ENCODE data around the gene MARVELD1.

DNA sequence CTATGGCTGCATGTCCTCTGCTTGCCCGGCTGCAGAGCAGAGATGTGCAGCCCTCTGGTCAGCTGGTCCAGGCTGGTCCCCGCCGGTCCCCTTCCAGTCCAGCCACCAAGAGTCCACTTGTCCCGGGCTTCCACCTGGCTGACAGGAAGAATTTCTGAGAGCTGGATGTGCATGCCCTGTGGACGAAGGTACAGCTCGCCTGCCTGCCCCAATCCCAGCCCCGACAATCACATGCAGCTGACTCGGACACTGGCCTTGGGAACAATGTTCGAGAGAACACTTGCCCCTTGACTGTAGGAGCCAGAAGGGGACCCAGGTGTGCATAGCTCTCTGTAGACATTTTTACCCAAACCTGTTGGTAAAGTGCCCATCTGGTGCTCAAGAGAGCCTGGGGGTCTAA is 38.3 kb upstream of the MARVELD1 start:
- no peak for TF ChIP-seq EZH2 (IDR thresholded peaks at IDR 0.05; ENCODE audit: low read depth)
- TF ChIP-seq, protein P1, sequence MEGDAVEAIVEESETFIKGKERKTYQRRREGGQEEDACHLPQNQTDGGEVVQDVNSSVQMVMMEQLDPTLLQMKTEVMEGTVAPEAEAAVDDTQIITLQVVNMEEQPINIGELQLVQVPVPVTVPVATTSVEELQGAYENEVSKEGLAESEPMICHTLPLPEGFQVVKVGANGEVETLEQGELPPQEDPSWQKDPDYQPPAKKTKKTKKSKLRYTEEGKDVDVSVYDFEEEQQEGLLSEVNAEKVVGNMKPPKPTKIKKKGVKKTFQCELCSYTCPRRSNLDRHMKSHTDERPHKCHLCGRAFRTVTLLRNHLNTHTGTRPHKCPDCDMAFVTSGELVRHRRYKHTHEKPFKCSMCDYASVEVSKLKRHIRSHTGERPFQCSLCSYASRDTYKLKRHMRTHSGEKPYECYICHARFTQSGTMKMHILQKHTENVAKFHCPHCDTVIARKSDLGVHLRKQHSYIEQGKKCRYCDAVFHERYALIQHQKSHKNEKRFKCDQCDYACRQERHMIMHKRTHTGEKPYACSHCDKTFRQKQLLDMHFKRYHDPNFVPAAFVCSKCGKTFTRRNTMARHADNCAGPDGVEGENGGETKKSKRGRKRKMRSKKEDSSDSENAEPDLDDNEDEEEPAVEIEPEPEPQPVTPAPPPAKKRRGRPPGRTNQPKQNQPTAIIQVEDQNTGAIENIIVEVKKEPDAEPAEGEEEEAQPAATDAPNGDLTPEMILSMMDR (conservative IDR thresholded peaks at IDR 0.05) = no peak

Measured in PC-9 (cell line).